ENCODE data around the gene ZFAND3.

GRCh38 chr6:37882292-37882691 is 62.8 kb downstream of the ZFAND3 start:
- TF ChIP-seq CTCF (IDR thresholded peaks at IDR 0.05) (no peak), POLR2A (IDR thresholded peaks at IDR 0.05) (no peak)

Measured in Peyer's patch (tissue), 4 donors.